ENCODE results near the gene GPR75. TPM values are rescaled to one million over a fixed set of nuclear protein-coding genes. Genes with fewer than 3 reads are reported as not detected.

The GPR75 gene
- total and polyA plus RNA-seq, 2 experiments from 2014 or later, result 0.34 to 4.1 TPM

DNA sequence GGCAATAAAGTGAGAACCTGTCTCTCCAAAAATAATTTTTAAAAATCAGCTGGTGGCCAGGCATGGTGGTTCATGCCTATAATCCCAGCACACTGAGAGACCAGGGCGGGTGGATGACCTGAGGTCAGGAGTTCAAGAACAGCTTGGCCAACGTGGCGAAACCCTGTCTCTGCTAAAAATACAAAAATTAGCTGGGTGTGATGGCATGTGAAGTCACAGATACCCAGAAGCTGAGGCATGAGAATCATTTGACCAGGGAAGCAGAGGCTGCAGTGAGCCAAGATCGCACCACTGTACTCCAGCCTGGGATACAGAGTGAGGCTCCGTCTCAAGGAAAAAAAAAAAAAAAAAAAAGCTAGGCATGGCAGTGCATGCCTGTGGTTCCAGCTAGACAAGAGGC lies 7.4 kb upstream of the GPR75 start:
- no peak overlapping the region for H3K4me2 ChIP-seq
- no peaks in the 10 kb centered on the region for H3K27me3 ChIP-seq (ENCODE audit: insufficient read depth)
- no peak overlapping the region for H3K27ac Mint-ChIP-seq
- H3K9me2 ChIP-seq (ENCODE audit: insufficient read depth), result no peaks in the 10 kb centered on the region
- H3K4me3 ChIP-seq, result no peak overlapping the region
- H3K36me3 Mint-ChIP-seq (ENCODE audit: low read depth), result peaks cover 41% of the 10 kb centered on the region
- H3K4me1 Mint-ChIP-seq, result 0 out of 3 replicates have a peak, but pooled peaks cover 2% of the 10 kb centered on the region
- TF ChIP-seq, protein P1, sequence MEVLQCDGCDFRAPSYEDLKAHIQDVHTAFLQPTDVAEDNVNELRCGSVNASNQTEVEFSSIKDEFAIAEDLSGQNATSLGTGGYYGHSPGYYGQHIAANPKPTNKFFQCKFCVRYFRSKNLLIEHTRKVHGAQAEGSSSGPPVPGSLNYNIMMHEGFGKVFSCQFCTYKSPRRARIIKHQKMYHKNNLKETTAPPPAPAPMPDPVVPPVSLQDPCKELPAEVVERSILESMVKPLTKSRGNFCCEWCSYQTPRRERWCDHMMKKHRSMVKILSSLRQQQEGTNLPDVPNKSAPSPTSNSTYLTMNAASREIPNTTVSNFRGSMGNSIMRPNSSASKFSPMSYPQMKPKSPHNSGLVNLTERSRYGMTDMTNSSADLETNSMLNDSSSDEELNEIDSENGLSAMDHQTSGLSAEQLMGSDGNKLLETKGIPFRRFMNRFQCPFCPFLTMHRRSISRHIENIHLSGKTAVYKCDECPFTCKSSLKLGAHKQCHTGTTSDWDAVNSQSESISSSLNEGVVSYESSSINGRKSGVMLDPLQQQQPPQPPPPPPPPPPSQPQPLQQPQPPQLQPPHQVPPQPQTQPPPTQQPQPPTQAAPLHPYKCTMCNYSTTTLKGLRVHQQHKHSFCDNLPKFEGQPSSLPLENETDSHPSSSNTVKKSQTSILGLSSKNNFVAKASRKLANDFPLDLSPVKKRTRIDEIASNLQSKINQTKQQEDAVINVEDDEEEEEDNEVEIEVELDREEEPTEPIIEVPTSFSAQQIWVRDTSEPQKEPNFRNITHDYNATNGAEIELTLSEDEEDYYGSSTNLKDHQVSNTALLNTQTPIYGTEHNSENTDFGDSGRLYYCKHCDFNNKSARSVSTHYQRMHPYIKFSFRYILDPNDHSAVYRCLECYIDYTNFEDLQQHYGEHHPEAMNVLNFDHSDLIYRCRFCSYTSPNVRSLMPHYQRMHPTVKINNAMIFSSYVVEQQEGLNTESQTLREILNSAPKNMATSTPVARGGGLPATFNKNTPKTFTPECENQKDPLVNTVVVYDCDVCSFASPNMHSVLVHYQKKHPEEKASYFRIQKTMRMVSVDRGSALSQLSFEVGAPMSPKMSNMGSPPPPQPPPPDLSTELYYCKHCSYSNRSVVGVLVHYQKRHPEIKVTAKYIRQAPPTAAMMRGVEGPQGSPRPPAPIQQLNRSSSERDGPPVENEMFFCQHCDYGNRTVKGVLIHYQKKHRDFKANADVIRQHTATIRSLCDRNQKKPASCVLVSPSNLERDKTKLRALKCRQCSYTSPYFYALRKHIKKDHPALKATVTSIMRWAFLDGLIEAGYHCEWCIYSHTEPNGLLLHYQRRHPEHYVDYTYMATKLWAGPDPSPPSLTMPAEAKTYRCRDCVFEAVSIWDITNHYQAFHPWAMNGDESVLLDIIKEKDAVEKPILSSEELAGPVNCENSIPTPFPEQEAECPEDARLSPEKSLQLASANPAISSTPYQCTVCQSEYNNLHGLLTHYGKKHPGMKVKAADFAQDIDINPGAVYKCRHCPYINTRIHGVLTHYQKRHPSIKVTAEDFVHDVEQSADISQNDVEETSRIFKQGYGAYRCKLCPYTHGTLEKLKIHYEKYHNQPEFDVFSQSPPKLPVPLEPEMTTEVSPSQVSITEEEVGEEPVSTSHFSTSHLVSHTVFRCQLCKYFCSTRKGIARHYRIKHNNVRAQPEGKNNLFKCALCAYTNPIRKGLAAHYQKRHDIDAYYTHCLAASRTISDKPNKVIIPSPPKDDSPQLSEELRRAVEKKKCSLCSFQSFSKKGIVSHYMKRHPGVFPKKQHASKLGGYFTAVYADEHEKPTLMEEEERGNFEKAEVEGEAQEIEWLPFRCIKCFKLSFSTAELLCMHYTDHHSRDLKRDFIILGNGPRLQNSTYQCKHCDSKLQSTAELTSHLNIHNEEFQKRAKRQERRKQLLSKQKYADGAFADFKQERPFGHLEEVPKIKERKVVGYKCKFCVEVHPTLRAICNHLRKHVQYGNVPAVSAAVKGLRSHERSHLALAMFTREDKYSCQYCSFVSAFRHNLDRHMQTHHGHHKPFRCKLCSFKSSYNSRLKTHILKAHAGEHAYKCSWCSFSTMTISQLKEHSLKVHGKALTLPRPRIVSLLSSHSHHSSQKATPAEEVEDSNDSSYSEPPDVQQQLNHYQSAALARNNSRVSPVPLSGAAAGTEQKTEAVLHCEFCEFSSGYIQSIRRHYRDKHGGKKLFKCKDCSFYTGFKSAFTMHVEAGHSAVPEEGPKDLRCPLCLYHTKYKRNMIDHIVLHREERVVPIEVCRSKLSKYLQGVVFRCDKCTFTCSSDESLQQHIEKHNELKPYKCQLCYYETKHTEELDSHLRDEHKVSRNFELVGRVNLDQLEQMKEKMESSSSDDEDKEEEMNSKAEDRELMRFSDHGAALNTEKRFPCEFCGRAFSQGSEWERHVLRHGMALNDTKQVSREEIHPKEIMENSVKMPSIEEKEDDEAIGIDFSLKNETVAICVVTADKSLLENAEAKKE (CRISPR knock-in tag; IDR thresholded peaks at IDR 0.05), result no peak
- TF ChIP-seq NANOG (IDR thresholded peaks at IDR 0.05; ENCODE audit: borderline replicate concordance), result no peak
- no peak for TF ChIP-seq ZNF331 (CRISPR knock-in tag; IDR thresholded peaks at IDR 0.05; ENCODE audit: low read depth)
- TF ChIP-seq, protein P2, sequence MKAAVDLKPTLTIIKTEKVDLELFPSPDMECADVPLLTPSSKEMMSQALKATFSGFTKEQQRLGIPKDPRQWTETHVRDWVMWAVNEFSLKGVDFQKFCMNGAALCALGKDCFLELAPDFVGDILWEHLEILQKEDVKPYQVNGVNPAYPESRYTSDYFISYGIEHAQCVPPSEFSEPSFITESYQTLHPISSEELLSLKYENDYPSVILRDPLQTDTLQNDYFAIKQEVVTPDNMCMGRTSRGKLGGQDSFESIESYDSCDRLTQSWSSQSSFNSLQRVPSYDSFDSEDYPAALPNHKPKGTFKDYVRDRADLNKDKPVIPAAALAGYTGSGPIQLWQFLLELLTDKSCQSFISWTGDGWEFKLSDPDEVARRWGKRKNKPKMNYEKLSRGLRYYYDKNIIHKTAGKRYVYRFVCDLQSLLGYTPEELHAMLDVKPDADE (IDR thresholded peaks at IDR 0.05), result no peak
- no peak for TF ChIP-seq ZNF114 (CRISPR knock-in tag; IDR thresholded peaks at IDR 0.05)
- TF ChIP-seq STAT1 (IDR thresholded peaks at IDR 0.05; ENCODE audit: unreplicated experiment), result no peak
- TF ChIP-seq, protein P3, sequence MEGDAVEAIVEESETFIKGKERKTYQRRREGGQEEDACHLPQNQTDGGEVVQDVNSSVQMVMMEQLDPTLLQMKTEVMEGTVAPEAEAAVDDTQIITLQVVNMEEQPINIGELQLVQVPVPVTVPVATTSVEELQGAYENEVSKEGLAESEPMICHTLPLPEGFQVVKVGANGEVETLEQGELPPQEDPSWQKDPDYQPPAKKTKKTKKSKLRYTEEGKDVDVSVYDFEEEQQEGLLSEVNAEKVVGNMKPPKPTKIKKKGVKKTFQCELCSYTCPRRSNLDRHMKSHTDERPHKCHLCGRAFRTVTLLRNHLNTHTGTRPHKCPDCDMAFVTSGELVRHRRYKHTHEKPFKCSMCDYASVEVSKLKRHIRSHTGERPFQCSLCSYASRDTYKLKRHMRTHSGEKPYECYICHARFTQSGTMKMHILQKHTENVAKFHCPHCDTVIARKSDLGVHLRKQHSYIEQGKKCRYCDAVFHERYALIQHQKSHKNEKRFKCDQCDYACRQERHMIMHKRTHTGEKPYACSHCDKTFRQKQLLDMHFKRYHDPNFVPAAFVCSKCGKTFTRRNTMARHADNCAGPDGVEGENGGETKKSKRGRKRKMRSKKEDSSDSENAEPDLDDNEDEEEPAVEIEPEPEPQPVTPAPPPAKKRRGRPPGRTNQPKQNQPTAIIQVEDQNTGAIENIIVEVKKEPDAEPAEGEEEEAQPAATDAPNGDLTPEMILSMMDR (conservative IDR thresholded peaks at IDR 0.05; ENCODE audit: low read depth in 2 of 2), result no peak
- TF ChIP-seq EZH2phosphoT487 (IDR thresholded peaks at IDR 0.05; ENCODE audit: unreplicated experiment), result no peak
- TF ChIP-seq, protein P4, sequence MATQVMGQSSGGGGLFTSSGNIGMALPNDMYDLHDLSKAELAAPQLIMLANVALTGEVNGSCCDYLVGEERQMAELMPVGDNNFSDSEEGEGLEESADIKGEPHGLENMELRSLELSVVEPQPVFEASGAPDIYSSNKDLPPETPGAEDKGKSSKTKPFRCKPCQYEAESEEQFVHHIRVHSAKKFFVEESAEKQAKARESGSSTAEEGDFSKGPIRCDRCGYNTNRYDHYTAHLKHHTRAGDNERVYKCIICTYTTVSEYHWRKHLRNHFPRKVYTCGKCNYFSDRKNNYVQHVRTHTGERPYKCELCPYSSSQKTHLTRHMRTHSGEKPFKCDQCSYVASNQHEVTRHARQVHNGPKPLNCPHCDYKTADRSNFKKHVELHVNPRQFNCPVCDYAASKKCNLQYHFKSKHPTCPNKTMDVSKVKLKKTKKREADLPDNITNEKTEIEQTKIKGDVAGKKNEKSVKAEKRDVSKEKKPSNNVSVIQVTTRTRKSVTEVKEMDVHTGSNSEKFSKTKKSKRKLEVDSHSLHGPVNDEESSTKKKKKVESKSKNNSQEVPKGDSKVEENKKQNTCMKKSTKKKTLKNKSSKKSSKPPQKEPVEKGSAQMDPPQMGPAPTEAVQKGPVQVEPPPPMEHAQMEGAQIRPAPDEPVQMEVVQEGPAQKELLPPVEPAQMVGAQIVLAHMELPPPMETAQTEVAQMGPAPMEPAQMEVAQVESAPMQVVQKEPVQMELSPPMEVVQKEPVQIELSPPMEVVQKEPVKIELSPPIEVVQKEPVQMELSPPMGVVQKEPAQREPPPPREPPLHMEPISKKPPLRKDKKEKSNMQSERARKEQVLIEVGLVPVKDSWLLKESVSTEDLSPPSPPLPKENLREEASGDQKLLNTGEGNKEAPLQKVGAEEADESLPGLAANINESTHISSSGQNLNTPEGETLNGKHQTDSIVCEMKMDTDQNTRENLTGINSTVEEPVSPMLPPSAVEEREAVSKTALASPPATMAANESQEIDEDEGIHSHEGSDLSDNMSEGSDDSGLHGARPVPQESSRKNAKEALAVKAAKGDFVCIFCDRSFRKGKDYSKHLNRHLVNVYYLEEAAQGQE (IDR thresholded peaks at IDR 0.05; ENCODE audit: unreplicated experiment), result no peak
- no peak for TF ChIP-seq CREB1 (CRISPR knock-in tag; IDR thresholded peaks at IDR 0.05; ENCODE audit: low read depth)
- TF ChIP-seq JUNB (IDR thresholded peaks at IDR 0.05; ENCODE audit: unreplicated experiment), result no peak
- TF ChIP-seq EZH2 (IDR thresholded peaks at IDR 0.05; ENCODE audit: low read depth, unreplicated experiment), result no peak
- no peak for TF ChIP-seq POLR2AphosphoS5 (IDR thresholded peaks at IDR 0.05; ENCODE audit: low read depth)
- H3K79me2 ChIP-seq (replicated peaks; ENCODE audit: insufficient read depth), result no peaks in the 10 kb centered on the region; the same call in 1 of the 2 replicates
- H3K27ac ChIP-seq (ENCODE audit: low read depth), result no peak overlapping the region
- ATAC-seq, result no peak
- H3K9me3 Mint-ChIP-seq, result no peaks in the 10 kb centered on the region
- no peaks in the 10 kb centered on the region for H4K20me1 ChIP-seq (replicated peaks; ENCODE audit: insufficient read depth)
- no peak overlapping the region for H2AFZ ChIP-seq
- H3K4me1 ChIP-seq (ENCODE audit: insufficient read depth), result no peaks in the 10 kb centered on the region
- H3F3A ChIP-seq (replicated peaks; ENCODE audit: low read depth), result no peaks in the 10 kb centered on the region; the same call in 1 of the 2 replicates
- H3K27me3 Mint-ChIP-seq (ENCODE audit: insufficient read depth, low read depth, poor library complexity), result no peaks in the 10 kb centered on the region
- DNase-seq (ENCODE audit: low spot score), result no peak
- H3K36me3 ChIP-seq (ENCODE audit: insufficient read depth), result peaks cover 29% of the 10 kb centered on the region; the same call in 1 of the 2 replicates
- no peak overlapping the region for H3K4me3 Mint-ChIP-seq

Measured in GM23338 (cell line).